Neuronal stem cell (in vitro differentiated cells): ENCODE measurements around the gene PRDM2.
A peak's percentile ranks its signal among the peaks of the same experiment; 100 is the strongest.

ENCODE experiments used
- DNase-seq: peaks from one replicate; pipeline ENCODE4 v3.0.0-alpha.2; 2013; ENCODE audit warnings: low spot score
- H2AFZ ChIP-seq: one replicate; pipeline ENCODE4 v1.6.1; 2013; ENCODE audit warnings: mild to moderate bottlenecking, low read length, inconsistent platforms
- H2AK5ac ChIP-seq: 2 replicates; pipeline ENCODE4 v1.6.1; 2013; ENCODE audit warnings: low read depth, mild to moderate bottlenecking, inconsistent platforms, low read length, moderate library complexity, mixed read lengths
- H2BK120ac ChIP-seq: 2 replicates; pipeline ENCODE4 v1.6.1; 2013; ENCODE audit warnings: low read depth, mild to moderate bottlenecking, inconsistent platforms, low read length, moderate library complexity, mixed read lengths
- H2BK12ac ChIP-seq: one replicate; pipeline ENCODE4 v1.6.1; 2013; ENCODE audit warnings: low read length, inconsistent platforms
- H2BK15ac ChIP-seq: 2 replicates; pipeline ENCODE4 v1.6.1; 2013; ENCODE audit warnings: mild to moderate bottlenecking, low read length, inconsistent platforms, mixed read lengths
- H2BK5ac ChIP-seq: one replicate; pipeline ENCODE4 v1.6.1; 2013; ENCODE audit warnings: inconsistent platforms, mild to moderate bottlenecking, low read length, moderate library complexity
- H3K14ac ChIP-seq: one replicate; pipeline ENCODE4 v1.6.1; 2013; ENCODE audit warnings: low read length, inconsistent platforms
- H3K18ac ChIP-seq: 2 replicates; pipeline ENCODE4 v1.6.1; 2013; ENCODE audit warnings: low read length, inconsistent platforms
- H3K23ac ChIP-seq: 2 replicates; pipeline ENCODE4 v1.6.1; 2013; ENCODE audit warnings: low read depth, mild to moderate bottlenecking, mixed read lengths, low read length, inconsistent platforms; ENCODE audit not compliant: poor library complexity
- H3K27ac ChIP-seq: replicated peaks from 3 replicates; pipeline ENCODE4 v1.5.1; 2013; ENCODE audit warnings: low read length, inconsistent platforms
- H3K27me3 ChIP-seq, 3 experiments: 2 replicates each; pipeline ENCODE4 v1.6.1; 2013; ENCODE audit warnings: low read length in 3 of 3, mild to moderate bottlenecking in 2 of 3, inconsistent platforms in 1 of 3, low read depth in 1 of 3, mixed read lengths in 1 of 3, moderate library complexity in 1 of 3; ENCODE audit not compliant: control insufficient read depth in 3 of 3, insufficient read depth in 3 of 3
- H3K36me3 ChIP-seq, 2 donors: replicated peaks in 1 of 2; 2 replicates each; pipeline ENCODE4 v1.6.1; 2013; ENCODE audit warnings: low read length in 2 of 2; ENCODE audit not compliant: control insufficient read depth in 2 of 2, insufficient read depth in 2 of 2
- H3K4ac ChIP-seq: 2 replicates; pipeline ENCODE4 v1.6.1; 2013; ENCODE audit warnings: inconsistent platforms, mild to moderate bottlenecking, low read length, moderate library complexity
- H3K4me1 ChIP-seq, 2 donors: 1 replicate in 1 of 2; 2 replicates in 1 of 2; pipeline ENCODE4 v1.6.1; 2013; ENCODE audit warnings: low read length in 2 of 2, low read depth in 1 of 2; ENCODE audit not compliant: control insufficient read depth in 2 of 2, insufficient read depth in 1 of 2
- H3K4me2 ChIP-seq: one replicate; pipeline ENCODE4 v1.6.1; 2013; ENCODE audit warnings: mild to moderate bottlenecking, low read length, inconsistent platforms; ENCODE audit not compliant: insufficient read depth, poor library complexity, severe bottlenecking
- H3K4me3 ChIP-seq, 2 donors: 2 replicates each; pipeline ENCODE4 v1.5.1; 2013; ENCODE audit warnings: low read length in 2 of 2, mild to moderate bottlenecking in 2 of 2, inconsistent platforms in 1 of 2, moderate library complexity in 1 of 2
- H3K79me1 ChIP-seq: one replicate; pipeline ENCODE4 v1.6.1; 2013; ENCODE audit warnings: low read depth, mild to moderate bottlenecking, inconsistent platforms, low read length, moderate library complexity
- H3K9ac ChIP-seq: one replicate; pipeline ENCODE4 v1.6.1; 2013; ENCODE audit warnings: mild to moderate bottlenecking, low read depth, low read length, inconsistent platforms; ENCODE audit not compliant: poor library complexity
- H3K9me3 ChIP-seq, 2 donors: replicated peaks in 1 of 2; 2 replicates each; pipeline versions ENCODE3 to v1.6.1; 2013; ENCODE audit warnings: low read length in 2 of 2, mild to moderate bottlenecking in 2 of 2, inconsistent platforms in 1 of 2, low read depth in 1 of 2, mixed read lengths in 1 of 2, moderate library complexity in 1 of 2; ENCODE audit not compliant: control insufficient read depth in 2 of 2, insufficient read depth in 1 of 2
- H4K8ac ChIP-seq: one replicate; pipeline ENCODE4 v1.6.1; 2013; ENCODE audit warnings: low read depth, mild to moderate bottlenecking, inconsistent platforms, low read length, moderate library complexity
- H4K91ac ChIP-seq: one replicate; pipeline ENCODE4 v1.6.1; 2013; ENCODE audit warnings: low read length, low read depth, mild to moderate bottlenecking, inconsistent platforms; ENCODE audit not compliant: poor library complexity
- WGBS, 2 donors: extraction: QIAGEN DNeasy Blood & Tissue Kit; methylation state at CpG; one replicate each; pipeline ENCODE4 v1.1.7; 2013; ENCODE audit warnings: missing lambda C conversion rate in 2 of 2, mixed read lengths in 1 of 2; ENCODE audit not compliant: insufficient read length in 2 of 2, insufficient replicate concordance in 1 of 2; ENCODE audit errors: extremely low coverage in 2 of 2; 5-methylcytosine and 5-hydroxymethylcytosine counted together

Gene PRDM2

GRCh38 chr1:13807209-13807608 lies 107.2 kb downstream of the PRDM2 start:
- Histone ChIP-seq H3K14ac (no peak overlapping the region), H2BK15ac (no peak overlapping the region), H2AFZ (no peak overlapping the region), H3K9ac (no peak overlapping the region), H2BK5ac (no peak overlapping the region), H3K4me3 (no peak overlapping the region), H3K9me3 (no peaks in the 10 kb centered on the region), H2BK12ac (no peak overlapping the region), H3K36me3 (no peaks in the 10 kb centered on the region), H3K23ac (no peak overlapping the region), H3K4me2 (no peak overlapping the region), H4K8ac (no peak overlapping the region), H2BK120ac (no peak overlapping the region), H4K91ac (no peak overlapping the region), H3K79me1 (no peaks in the 10 kb centered on the region), H3K4ac (no peak overlapping the region), H3K4me1 (no peaks in the 10 kb centered on the region), H3K27me3 (no peaks in the 10 kb centered on the region), H2AK5ac (no peak overlapping the region), H3K18ac (no peak overlapping the region), H3K27ac (no peak overlapping the region)
- no CpG with 5 or more reads among the region's 7 CpGs for WGBS, 2 donors
- no peak for DNase-seq

- Histone ChIP-seq H3K4ac (no peak overlapping the region), H2AK5ac (no peak overlapping the region), H3K4me3 (no peak overlapping the region), H3K4me2 (no peak overlapping the region), H3K27ac (no peak overlapping the region), H3K9me3 (no peaks in the 10 kb centered on the region), H3K14ac (no peak overlapping the region), H4K8ac (no peak overlapping the region), H2BK5ac (no peak overlapping the region), H4K91ac (no peak overlapping the region), H3K23ac (peak overlapping the region; percentile 8), H3K27me3 (no peaks in the 10 kb centered on the region), H3K79me1 (no peaks in the 10 kb centered on the region), H3K36me3 (no peaks in the 10 kb centered on the region), H2BK12ac (no peak overlapping the region), H2BK120ac (no peak overlapping the region), H3K18ac (peak overlapping the region; percentile 2), H2AFZ (no peak overlapping the region), H2BK15ac (no peak overlapping the region), H3K9ac (no peak overlapping the region), H3K4me1 (no peaks in the 10 kb centered on the region)
- no peak for DNase-seq
- WGBS, 2 donors, result no CpG with 5 or more reads among the region's 7 CpGs
Measured at GRCh38 chr1:13808729-13809131, 108.7 kb downstream of the PRDM2 start.

- no peak overlapping the region for H2BK15ac ChIP-seq
- no peak overlapping the region for H3K14ac ChIP-seq
Measured at GRCh38 chr1:13809461-13810159, 109.6 kb downstream of the PRDM2 start.

GRCh38 chr1:13812456-13813397 lies 112.7 kb downstream of the PRDM2 start:
- H3K36me3 ChIP-seq, result no peaks in the 10 kb centered on the region

More at GRCh38 chr1:13809461-13810159, 109.6 kb downstream of the PRDM2 start:
- DNase-seq, result no peak
- Histone ChIP-seq H3K27ac (no peak overlapping the region), H3K4ac (no peak overlapping the region), H3K27me3 (no peaks in the 10 kb centered on the region), H2BK12ac (no peak overlapping the region), H3K18ac (no peak overlapping the region), H2BK120ac (no peak overlapping the region), H3K79me1 (no peaks in the 10 kb centered on the region), H3K4me1 (no peaks in the 10 kb centered on the region), H2AK5ac (no peak overlapping the region), H3K36me3 (no peaks in the 10 kb centered on the region), H2AFZ (no peak overlapping the region), H3K4me3 (no peak overlapping the region), H4K91ac (no peak overlapping the region), H3K9ac (no peak overlapping the region), H3K23ac (no peak overlapping the region), H3K4me2 (no peak overlapping the region), H2BK5ac (no peak overlapping the region), H3K9me3 (no peaks in the 10 kb centered on the region), H4K8ac (no peak overlapping the region)
- no CpG with 5 or more reads among the region's 15 CpGs for WGBS, 2 donors

More at GRCh38 chr1:13812456-13813397, 112.7 kb downstream of the PRDM2 start:
- Histone ChIP-seq H3K9me3 (peaks cover 0 to 1% of the 10 kb centered on the region in 2 donors), H3K4me2 (no peak overlapping the region), H3K23ac (no peak overlapping the region), H2AFZ (no peak overlapping the region), H2AK5ac (no peak overlapping the region), H3K14ac (no peak overlapping the region), H3K79me1 (no peaks in the 10 kb centered on the region), H3K4me3 (no peak overlapping the region), H3K27ac (no peak overlapping the region), H2BK120ac (no peak overlapping the region), H3K4ac (no peak overlapping the region), H4K91ac (no peak overlapping the region), H2BK5ac (no peak overlapping the region), H3K18ac (peak overlapping the region; percentile 27), H4K8ac (no peak overlapping the region), H3K27me3 (no peaks in the 10 kb centered on the region), H2BK12ac (no peak overlapping the region), H3K9ac (no peak overlapping the region), H2BK15ac (no peak overlapping the region), H3K4me1 (no peaks in the 10 kb centered on the region)
- DNase-seq, result no peak
- WGBS, 2 donors, result no CpG with 5 or more reads among the region's 20 CpGs
